ENCODE measurements around the gene ZC3H10.
"Not testable (repeated sequence)": the region's sequence is repeated elsewhere in the genome, so short reads cannot be mapped to it uniquely, and the experiment has no call there.

ZC3H10 gene

DNA sequence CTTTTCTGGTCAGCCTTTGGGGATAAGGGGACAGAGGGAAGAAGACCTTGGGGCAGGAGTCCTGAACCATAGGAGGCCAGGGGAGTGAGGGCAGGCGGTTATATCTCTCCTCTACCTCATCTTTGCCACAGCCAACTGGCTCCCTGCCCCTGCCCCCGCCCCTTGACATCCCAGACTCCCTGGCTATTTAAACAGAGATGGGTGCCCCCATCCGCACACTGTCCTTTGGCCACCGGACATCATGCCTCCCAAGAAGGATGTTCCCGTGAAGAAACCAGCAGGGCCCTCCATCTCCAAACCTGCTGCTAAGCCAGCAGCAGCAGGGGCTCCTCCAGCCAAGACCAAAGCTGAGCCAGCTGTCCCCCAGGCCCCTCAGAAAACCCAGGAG lies 35.6 kb downstream of the ZC3H10 start:
- in situ Hi-C loops (cut with HindIII; ENCODE audit: low sequenced_read_pairs): no loop called here

DNA sequence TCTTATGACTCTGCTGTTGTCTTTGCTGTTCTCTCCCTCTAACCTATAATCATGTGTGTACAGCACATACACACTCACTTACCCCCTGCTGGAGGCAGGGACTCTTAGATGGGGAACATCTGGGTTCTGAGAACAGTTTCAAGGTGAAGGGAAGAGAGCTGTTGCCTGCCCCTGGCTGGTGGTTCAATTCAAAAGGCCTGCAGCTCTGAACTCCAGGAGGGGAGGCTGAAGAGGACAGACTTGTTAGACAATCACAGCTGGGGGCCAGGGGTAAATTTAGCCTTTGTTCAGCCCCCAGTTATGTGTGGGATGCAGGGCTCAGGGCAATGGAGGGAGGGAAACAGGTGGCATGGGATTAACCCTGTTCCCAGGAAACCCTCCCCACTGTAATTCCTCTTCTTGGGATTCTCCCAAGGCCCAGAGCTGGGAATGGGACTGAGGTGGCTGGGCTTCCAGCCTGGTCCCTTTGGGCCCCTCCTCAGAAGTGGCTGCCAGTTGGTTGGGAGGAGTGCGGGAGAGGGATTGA lies 36.2 kb downstream of the ZC3H10 start:
- in situ Hi-C loops (cut with HindIII; ENCODE audit: low sequenced_read_pairs): no loop called here

DNA sequence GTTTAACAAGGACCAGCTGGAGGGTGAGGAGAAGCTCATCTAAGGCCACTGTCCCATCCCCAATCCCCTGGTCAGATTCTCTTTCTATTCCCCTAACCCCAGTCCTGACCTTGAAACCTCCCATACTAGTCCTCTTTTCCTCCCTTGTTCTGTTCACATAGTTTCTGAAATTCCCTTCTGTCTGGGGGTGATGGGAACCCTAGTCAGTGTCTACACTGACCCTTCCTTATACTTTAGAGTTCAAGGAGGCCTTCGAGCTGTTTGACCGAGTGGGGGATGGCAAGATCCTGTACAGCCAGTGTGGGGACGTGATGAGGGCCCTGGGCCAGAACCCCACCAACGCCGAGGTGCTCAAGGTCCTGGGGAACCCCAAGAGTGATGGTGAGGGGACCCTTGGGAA lies 36.8 kb downstream of the ZC3H10 start:
- in situ Hi-C loops (cut with HindIII; ENCODE audit: low sequenced_read_pairs): no loop called here

DNA sequence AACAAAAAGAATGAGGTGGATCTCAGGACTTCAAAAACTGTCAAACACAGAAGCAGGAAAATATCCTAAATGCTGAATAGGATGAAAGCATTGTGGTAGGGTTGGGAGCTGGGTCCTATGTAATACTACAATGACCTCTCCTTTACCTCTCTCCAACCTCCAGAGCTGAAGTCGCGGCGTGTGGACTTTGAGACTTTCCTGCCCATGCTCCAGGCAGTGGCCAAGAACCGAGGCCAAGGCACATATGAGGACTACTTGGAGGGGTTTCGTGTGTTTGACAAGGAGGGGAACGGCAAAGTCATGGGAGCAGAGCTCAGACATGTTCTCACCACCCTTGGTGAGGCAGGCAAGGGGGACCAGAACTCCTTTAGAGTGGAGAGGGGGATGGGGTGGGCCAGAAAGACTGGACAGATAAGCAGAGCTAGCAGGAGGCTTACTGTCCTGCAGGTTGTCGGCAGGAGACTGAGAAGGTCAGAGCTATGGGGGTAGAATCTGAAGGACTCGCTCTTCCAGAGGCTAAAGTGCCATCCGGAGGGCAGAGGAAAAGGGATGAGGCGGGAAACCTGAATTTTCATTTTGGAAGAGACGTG lies 37.3 kb downstream of the ZC3H10 start:
- in situ Hi-C loops (cut with HindIII; ENCODE audit: low sequenced_read_pairs): no loop called here

DNA sequence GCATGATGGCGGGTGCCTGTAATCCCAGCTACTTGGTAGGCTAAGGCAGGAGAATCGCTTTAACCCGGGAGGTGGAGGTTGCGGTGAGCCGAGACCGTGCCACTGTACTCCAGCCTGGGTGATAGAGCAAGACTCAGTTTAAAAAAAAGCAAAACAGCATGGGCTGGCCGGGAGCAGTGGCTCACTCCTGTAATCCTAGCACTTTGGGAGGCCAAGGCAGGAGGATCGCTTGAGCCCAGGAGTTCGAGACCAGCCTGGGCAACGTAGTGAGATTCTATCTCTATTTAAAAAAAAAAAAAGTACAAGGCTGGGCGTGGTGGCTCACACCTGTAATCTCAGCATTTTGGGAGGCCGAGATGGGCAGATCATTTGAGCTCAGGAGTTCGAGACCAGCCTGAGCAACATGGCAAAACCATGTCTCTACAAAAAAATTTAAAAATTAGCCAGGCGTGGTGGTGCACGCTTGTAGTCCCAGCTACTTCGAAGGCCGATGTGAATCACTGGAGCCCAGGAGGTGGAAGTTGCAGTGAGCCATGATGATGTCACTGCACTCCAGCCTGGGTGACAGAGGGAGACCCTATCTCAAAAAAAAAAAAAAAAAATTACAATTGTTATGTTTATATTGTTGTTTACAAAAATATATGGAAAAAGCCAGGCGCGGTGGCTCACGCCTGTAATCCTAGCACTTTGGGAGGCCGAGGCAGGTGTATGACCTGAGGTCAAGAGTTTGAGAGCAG lies 38.6 kb downstream of the ZC3H10 start:
- in situ Hi-C loops (cut with HindIII; ENCODE audit: low sequenced_read_pairs): not testable (repeated sequence)

DNA sequence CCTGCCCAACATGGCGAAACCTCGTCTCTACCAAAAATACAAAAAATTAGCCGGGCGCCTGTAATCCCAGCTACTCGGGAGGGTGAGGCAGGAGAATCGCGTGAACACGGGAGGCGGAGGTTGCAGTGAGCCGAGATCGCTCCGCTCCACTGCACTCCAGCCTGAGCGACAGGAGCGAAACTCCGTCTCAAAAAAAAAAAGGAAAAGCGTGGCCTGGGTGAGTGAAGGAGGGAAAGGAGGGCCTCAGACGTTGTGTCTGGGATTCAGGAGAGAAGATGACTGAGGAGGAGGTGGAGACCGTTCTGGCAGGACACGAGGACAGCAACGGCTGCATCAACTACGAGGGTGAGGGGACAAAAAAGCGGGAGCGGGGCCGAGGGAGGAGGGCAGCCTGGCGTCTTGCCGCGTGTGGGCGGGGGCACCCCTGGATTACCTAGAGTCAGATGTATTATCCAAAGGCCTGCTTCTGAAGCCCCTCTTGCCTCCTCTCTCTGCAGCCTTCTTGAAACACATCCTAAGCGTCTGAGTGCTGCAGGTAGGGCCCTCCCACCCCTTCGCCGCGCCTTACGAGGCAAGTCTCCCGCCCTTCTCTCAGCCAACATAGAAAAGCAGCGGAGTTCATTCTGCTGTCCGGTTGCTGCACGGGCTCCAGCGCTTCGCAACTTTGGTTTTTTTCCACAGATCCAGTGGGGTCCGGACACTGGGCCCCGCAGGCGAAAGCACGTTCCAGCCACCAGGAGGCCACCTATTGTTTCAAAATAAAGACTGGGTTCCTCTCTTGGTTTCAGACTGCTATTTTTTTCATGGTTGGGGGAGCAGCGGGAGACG lies 39.3 kb downstream of the ZC3H10 start:
- in situ Hi-C loops (cut with HindIII; ENCODE audit: low sequenced_read_pairs): no loop called here

DNA sequence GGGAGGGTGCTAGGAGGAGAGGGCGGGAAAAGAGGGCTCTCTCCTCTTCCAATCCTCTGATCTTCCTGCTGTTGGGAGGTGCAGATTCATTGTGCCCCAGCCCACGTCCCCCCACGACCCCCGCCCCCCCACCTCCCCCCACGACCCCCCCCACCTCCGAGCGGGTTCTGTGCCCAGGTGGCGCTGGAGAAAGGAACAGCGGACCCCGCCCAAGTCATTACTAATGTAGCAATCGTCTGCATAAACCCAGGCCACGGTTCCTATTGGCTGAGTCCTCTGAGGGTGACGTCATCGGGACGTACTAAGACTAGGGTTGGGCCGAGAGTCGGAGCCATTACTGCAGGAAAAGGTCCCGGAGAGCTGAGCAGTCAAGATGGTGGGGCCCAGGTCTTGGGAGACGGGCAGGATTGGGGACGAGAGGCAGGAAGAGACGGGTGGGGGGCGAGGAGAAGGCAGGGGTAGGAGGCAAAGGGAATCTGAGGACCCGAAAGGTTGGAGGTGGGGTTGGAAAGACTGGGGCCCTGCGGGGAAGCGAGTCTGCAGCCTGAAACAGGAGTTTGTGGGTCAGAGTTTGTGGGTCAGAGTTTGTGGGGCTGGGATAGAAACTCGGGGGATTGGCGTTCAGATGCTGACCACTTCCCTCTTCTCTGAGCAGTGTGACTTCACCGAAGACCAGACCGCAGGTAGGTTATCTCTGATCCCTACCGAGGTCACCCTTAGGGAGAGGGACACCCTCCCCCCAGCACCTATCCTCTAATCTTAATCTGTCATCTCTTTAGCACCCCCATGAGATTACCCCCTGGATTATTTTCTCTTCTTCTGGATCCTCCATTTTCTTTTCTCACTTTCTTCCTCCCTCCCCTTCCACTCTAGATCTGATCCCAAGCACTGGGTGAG lies 40.2 kb downstream of the ZC3H10 start, which contains the start of gene MYL6:
MYL6 (plus strand) TSS at position 331 of the 897 bp plus-strand sequence; CDS start at position 374, 43 bp downstream.
- in situ Hi-C loops (cut with HindIII; ENCODE audit: low sequenced_read_pairs): no loop called here

DNA sequence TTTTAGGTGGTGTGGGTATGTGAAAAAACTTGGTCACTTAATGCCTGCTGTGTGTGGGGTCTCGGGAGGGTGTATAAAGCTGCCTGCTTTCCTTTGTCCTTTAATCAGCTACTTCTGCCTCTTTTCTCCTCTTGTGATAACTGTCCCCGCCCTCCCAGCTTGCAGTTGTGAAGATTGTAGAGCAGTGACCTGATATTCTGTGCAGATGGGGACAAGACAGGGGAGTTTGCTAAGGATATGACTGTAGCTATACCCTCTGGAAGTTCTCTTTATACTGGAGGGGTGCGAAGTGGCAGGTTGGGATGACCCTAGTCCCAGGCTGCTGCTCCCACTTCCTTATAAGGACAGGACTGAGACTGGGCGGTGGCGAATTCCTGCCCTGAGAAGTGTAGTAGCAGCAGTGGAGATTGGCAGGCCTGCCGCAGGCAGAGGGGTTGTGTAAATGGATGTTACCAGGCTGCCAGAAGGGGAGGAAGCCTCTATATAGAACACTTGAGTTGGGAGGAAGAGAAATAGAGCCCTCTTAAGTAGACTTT lies 40.9 kb downstream of the ZC3H10 start:
- in situ Hi-C loops (cut with HindIII; ENCODE audit: low sequenced_read_pairs): no loop called here

DNA sequence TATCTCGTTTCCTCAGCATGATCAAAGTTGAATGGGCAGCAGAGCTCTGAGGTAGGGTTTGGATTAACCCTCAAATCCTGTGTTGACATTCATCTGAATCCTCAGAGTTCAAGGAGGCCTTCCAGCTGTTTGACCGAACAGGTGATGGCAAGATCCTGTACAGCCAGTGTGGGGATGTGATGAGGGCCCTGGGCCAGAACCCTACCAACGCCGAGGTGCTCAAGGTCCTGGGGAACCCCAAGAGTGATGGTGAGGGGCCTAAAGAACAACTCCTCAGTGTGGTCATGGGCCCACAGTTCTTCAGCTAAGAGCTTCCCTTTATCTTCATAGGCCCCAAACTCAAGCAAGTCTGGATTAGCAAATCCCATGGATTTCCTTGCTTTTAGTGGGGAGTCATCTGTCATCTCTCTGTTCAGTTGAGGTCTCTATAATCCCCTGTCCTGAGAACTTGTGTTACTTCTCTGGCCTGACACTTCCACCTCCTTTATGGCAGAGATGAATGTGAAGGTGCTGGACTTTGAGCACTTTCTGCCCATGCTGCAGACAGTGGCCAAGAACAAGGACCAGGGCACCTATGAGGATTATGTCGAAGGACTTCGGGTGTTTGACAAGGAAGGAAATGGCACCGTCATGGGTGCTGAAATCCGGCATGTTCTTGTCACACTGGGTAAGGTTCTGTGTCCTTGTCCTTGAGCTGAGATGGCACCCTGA lies 41.6 kb downstream of the ZC3H10 start:
- in situ Hi-C loops (cut with HindIII; ENCODE audit: low sequenced_read_pairs): no loop called here

DNA sequence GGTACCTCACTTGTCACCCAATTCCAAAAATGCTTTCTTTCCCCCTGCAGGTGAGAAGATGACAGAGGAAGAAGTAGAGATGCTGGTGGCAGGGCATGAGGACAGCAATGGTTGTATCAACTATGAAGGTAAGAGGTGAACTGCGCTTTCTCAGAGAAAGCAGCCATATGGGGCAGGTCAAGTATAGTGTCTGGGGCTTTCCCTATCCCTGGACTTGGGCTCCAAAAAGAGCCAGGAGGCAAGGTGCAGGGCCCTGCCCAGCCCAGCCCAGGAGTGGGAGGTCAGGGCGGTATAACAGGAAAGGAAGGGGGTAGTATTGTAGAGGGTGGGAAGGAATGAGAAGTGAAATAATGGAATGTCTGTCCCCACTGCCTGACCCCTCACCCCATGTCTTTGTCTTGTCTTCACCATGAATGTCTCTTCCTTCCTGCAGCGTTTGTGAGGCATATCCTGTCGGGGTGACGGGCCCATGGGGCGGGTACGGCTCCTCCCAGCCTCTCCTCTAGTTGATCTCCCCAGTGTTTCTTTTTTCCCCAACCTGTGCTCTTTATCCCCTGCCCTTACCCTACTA lies 42.2 kb downstream of the ZC3H10 start:
- in situ Hi-C loops (cut with HindIII; ENCODE audit: low sequenced_read_pairs): no loop called here

DNA sequence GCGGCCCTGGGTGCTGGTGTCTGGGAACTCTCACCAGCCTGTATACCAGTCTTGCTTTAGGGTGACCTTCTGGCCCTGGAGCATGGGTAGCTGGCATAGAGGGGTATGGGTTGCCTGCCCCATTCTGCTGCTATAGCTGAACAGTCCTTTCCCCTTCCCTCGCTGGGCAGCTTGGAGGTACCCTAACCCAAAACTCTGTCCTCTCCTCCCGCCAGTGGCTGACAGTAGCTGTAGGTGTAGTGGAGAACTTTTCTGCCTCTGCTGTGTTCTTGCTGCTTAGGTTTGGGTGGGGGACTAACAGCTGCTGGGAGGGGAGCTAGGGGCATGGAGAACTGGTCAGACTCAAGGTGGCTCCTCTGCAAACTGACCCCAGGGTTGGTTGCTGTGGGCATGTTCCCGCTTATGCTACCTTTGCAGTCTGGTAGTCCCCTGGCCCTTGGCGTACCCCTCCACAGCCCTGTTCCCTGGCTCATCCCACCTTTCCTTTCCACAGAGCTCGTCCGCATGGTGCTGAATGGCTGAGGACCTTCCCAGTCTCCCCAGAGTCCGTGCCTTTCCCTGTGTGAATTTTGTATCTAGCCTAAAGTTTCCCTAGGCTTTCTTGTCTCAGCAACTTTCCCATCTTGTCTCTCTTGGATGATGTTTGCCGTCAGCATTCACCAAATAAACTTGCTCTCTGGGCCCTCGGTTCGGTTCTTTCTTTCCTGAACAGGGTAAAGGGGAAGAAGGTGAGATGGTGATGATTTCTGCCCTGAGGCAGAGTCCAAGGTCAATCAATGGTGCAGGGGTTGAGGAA lies 43.0 kb downstream of the ZC3H10 start:
- in situ Hi-C loops (cut with HindIII; ENCODE audit: low sequenced_read_pairs): no loop called here

DNA sequence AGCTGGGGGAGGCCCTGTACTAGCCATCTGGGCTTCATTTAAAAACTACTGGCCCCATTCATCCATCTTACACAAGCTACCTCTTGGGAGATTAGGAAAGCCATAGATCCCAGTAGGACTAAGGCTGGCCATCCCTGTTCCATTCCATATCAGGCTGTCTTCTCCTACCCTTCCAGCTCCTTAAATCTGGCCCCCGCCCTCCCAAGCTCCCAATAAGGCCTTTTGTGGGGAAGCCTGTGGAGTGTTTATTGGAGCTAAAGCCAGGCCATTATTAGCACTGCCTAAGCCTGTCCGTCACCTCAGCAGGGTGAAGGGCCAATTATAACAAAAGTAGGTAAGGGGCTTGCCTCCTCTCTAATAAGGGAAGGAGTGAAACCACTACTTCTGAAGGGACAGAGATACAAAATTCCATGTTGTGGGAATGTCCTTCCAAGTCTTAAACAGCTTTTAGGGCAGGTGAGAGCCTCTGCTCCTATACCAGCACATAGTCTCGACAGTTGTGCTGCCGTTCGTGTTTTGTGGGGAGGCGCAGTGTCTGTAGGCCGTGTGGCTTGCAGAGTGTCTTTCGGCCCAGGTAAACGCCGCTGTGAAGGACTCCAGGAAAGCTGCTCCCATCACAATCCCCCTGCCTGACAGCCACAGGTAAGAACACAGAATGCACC lies 43.8 kb downstream of the ZC3H10 start:
- in situ Hi-C loops (cut with HindIII; ENCODE audit: low sequenced_read_pairs): no loop called here

DNA sequence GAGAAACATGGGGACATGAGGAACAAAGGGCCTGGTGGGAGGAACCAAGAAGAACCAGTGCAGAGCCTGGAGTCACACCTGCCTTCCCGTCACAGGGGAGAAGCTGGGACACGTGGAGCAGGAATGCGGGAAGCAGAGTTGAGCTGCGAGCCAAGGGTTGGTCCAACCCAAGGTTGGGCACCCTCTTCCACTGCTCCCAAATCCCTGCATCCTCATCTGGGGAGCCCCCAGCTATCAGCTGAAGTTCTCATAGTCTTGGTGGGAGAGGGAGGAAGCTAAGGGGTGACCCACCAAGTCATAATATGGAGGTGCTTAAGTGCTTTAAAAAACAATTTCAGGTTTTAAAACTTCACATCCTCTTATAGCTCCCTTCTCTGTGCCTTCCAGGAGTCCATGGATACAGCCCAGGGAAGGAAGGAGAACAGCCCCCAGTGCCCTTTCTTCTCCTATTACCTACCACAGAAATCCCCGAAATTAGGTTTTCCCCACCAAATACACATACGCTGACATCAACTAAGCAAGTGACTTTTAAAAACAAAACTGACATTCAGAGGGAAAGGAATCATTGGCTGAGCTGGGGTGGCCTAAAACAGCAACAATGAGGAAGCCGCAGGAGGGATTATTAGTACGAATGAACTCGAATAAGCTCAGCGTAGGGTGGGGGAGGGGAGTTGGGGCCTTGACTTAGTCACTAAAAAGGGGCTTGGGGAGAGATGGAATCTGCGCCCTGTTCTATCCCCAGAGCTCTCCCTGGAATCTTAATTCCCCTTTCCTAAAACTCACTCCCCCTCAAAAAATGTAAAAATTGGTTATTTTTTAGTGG lies 44.6 kb downstream of the ZC3H10 start:
- in situ Hi-C loops (cut with HindIII; ENCODE audit: low sequenced_read_pairs): no loop called here

DNA sequence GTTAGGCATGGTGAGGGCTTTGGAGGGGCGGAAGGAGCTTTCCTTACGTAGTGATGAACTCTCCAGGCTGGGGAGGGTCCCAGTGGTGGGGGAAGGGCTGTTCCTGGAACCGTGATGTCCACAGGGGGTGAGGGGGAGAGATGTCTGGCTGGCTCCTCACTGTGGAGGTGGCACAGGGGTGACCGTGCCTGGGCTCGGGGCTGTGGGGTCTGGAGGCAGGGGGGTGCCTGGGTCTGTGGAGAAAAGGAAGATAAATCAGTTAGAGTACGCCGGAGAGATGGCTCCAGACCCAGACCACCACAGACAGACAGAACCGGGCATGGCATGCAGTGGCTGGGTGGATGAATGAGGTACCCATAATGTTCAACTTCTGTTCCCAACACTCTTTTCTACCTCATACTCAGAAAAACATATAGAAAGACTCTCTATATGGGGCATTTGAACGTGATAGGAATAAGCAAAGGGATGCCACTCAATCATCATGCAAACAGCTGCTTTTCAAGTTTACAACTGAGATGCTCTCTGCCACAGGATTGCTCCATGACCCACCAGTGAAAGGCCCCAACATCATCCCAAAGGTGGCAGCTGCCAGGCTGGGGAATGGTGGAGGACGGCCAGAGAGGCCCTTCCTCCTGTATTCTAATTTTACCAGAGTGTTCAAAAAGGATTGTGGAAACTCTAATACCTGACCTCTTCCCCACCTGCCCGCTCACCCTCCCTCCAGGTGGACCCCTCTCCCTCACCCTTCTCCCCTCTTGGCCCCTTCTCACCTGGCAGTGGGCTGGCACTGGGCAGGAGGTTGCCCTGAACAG lies 45.7 kb downstream of the ZC3H10 start:
- in situ Hi-C loops (cut with HindIII; ENCODE audit: low sequenced_read_pairs): no loop called here

DNA sequence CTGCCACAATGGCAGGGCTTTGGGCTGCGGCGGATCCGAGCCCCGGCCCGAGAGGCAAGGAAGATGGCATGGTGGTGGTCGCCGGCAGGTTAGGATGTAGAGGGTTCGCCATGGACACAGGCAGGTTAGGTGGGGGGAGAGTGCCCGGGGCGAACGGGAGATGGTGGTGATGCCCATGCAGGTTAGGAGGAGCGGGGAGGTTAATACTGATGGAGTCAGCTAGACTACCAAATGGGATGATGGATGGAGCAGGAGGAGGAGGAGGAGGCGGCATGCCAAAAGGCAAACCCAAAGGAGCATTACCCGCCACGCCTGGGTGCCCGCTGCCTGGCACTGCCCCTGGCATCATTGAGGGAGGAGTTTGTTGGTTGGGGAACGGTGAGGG lies 46.3 kb downstream of the ZC3H10 start:
- in situ Hi-C loops (cut with HindIII; ENCODE audit: low sequenced_read_pairs): no loop called here

DNA sequence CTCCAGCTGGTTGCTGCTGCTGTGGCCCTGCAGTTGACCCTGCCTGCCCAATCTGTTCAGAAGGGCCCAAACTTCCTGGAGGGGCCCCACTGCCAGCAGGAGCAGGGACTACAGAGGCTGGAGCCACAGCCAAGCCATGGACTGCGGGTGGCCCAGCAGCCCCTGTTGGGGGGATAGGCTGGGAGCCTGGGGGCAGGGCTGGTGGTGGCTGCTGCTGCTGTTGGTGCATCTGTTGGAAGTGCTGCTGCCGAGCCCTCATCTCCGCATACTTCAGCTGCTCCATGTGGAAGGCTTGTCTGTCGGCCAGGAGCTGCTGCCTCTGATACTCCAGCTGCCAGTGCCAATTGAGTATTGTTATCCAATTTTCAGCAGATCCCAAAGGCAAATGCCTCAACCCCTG lies 47.3 kb downstream of the ZC3H10 start:
- in situ Hi-C loops (cut with HindIII; ENCODE audit: low sequenced_read_pairs): no loop called here
